NCI-H2029 treated with DMSO at 0.1 percent for 48 hours (cell line): Measurements from ENCODE around the gene KIFBP.
"Not testable (repeated sequence)": the region's sequence is repeated elsewhere in the genome, so short reads cannot be mapped to it uniquely, and the experiment has no call there.

Experiments
- DNase-seq: peaks from one replicate; lab custom pipeline; 2025; lab: John Stamatoyannopoulos, UW

KIFBP gene, protein sequence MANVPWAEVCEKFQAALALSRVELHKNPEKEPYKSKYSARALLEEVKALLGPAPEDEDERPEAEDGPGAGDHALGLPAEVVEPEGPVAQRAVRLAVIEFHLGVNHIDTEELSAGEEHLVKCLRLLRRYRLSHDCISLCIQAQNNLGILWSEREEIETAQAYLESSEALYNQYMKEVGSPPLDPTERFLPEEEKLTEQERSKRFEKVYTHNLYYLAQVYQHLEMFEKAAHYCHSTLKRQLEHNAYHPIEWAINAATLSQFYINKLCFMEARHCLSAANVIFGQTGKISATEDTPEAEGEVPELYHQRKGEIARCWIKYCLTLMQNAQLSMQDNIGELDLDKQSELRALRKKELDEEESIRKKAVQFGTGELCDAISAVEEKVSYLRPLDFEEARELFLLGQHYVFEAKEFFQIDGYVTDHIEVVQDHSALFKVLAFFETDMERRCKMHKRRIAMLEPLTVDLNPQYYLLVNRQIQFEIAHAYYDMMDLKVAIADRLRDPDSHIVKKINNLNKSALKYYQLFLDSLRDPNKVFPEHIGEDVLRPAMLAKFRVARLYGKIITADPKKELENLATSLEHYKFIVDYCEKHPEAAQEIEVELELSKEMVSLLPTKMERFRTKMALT

DNA sequence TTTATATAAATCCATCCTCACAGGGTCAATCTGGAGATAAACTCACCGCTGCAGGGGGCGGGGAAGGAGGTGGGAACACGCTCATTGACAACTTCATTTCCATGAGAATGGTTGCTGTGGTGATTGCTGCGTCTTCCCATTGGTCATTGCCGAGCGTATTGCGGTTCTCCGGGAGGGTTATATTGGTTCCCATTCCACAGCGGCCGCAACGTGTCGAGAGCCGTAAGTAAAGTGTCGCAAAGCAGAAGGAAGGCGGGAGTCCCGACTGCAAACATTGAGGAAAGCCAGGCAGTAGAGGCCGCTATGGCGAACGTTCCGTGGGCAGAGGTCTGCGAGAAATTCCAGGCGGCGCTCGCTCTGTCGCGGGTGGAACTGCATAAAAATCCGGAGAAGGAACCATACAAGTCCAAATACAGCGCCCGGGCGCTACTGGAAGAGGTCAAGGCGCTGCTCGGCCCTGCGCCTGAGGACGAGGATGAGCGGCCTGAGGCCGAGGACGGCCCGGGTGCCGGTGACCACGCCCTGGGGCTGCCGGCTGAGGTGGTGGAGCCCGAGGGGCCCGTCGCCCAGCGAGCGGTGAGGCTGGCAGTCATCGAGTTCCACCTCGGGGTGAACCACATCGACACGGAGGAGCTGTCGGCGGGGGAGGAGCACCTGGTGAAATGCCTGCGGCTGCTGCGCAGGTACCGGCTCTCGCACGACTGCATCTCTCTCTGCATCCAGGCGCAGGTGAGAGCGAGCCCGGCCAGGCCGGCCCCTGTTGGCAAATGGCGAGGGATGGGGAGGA lies at the start of gene KIFBP:
Gene KIFBP (plus strand): TSS at position 274 of the 787 bp plus-strand sequence. CDS start 30 bp downstream, at position 304.
- peak; percentile 53 for DNase-seq

DNA sequence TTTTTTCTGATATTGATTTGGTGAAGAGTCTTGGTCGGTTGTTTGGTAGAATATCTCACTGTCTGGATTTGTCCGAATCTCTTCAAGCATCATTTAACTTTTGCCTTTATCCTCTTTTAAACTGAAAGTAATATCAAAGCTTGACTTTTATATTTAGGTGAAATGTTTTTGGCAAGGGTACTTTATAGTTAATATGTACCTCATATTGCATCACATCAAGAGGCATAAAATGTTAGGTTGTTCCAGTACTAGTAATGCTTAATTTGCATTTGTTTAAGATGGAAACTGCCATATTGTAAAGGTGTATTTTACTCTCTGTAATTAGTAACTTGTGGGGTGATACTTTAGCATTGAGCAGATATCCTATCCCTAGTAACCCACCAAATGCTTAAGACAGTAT lies 49.7 kb upstream of the KIFBP start:
- no peak for DNase-seq

DNA sequence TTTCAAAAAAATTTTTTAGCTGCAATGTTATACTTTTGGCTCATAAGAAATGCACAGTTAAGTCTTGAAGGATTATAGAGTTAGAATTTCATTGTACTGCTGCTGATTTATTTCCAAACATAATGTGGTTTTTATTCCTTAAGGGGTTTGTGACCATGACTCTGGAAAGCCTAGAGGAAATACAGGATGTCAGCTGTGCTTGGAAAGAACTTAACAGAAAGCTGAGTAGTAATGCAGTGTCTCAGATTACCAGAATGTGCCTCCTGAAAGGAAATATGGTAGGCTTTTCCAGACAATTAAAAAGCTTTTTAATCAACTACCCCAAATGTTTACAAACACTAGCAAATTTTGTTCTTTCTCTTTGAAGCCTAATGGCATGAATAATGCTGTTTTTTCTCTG lies 47.7 kb upstream of the KIFBP start:
- not testable (repeated sequence) for DNase-seq

DNA sequence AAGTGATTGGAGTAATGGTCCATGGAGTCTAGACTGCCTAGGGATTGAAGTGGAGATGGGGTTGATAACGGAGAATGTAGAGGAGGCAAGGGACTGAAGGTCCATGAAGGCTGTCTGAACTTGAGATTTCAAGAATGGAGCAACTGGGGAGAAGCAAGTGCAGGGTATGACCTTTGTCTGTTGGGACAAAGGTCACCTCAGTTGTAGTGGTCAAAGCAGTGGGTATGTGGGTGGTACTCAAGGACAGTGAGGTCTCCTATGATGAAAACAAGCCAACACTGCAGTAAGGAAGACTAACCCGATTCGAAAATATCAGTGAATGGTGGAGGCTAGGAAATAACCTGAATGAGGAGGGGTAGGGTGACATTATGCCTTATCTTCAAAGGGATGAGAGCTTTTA lies 38.0 kb upstream of the KIFBP start:
- DNase-seq, result no peak

DNA sequence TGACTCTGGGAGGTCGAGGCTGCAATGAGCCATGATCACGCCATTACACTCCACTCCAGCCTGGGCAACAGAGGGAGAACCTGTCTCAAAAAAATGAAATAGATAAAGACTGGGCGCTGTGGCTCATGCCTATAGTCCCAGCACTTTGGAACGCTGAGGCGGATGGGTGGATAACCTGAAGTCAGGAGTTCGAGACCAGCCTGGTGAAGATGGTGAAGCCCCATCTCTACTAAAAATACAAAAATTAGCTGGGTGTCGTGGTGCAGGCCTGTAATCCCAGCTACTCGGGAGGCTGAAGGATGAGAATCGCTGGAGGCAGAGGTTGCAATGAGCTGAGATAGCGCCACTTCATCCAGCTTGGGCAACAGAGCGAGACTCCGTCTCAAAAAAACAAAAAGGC lies 33.7 kb upstream of the KIFBP start:
- DNase-seq, result no peak

- peak; percentile 19 for DNase-seq
Observed at GRCh38 chr10:68955355-68955831, 33.2 kb upstream of the KIFBP start.

- DNase-seq, result peak; percentile 46
Observed at GRCh38 chr10:68955832-68956532, 32.6 kb upstream of the KIFBP start, which contains the start of gene DDX21. DDX21 (plus strand) TSS chr10:68956170; CDS start chr10:68956226, 56 bp downstream.

DNA sequence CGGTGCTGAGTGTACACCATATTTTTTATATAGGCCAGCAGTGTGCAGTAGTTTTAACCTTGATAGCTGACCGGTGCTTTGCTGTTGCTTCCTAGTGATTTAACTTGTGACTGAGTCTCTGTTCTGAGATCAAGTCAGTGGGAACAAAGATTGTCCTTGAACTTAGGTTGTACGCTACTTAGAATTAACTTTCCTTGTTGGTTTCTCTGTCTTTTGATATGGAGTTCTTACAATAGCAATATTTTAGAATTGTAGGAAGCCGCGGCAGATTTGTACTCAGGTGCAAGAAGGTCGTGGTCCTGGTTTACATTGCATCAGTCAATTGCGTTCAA lies 31.4 kb upstream of the KIFBP start:
- no peak for DNase-seq

GRCh38 chr10:68957654-68958053 lies 30.9 kb upstream of the KIFBP start:
- no peak for DNase-seq

DNA sequence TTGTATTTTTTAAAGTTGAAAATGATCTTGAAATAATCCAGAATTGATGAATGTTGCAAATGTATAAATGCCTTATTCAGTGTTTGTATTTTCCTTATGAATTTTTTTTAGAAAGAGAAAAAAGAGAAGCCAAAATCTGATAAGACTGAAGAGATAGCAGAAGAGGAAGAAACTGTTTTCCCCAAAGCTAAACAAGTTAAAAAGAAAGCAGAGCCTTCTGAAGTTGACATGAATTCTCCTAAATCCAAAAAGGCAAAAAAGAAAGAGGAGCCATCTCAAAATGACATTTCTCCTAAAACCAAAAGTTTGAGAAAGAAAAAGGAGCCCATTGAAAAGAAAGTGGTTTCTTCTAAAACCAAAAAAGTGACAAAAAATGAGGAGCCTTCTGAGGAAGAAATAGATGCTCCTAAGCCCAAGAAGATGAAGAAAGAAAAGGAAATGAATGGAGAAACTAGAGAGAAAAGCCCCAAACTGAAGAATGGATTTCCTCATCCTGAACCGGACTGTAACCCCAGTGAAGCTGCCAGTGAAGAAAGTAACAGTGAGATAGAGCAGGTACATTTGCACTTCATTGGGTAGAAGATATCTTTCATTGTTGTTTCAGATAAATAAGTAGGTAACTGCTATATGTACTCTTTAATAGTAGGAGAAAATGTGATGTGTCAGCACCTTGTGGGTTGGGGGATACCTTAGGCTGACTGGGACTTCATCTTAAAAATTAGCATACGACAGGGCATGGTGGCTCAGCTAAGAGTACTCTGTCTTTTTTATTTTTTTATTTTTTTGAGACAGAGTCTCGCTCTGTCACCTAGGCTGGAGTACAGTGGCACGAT lies 28.7 kb upstream of the KIFBP start:
- DNase-seq, result no peak

DNA sequence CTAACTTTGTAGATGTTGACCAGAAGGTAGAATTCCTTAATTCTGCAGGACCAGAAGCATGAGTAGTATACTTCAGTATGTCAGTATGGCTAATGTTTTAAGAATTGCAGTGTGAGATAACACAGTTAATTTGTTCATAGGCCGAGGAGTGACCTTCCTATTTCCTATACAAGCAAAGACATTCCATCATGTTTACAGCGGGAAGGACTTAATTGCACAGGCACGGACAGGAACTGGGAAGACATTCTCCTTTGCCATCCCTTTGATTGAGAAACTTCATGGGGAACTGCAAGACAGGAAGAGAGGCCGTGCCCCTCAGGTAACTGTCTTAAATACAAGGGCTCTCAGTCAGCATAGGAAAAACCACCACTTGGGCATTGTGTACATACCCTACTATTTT lies 25.5 kb upstream of the KIFBP start:
- no peak for DNase-seq

- DNase-seq, result no peak
Observed at GRCh38 chr10:68973975-68974374, 14.6 kb upstream of the KIFBP start.

DNA sequence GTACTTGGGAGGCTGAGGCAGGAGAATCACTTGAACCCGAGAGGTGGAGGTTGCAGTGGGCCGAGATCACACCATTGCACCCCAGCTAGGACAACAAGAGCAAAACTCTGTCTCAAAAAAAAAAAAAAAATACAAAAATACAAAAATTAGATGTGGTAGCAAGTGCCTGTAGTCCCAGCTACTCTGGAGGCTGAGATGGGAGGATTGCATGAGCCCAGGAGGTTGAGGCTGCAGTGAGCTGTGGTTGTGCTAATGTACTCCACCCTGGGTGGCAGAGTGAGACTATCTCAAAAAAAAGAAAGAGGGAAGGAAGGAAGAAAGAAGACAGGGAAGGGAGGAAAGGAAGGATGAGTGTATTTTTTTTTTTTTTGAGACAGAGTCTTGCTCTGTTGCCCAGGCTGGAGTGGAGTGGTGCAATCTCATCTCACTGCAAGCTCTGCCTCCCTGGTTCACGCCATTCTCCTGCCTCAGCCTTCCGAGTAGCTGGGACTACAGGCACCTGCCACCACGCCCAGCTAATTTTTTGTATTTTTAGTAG lies 12.6 kb upstream of the KIFBP start:
- not testable (repeated sequence) for DNase-seq

DNA sequence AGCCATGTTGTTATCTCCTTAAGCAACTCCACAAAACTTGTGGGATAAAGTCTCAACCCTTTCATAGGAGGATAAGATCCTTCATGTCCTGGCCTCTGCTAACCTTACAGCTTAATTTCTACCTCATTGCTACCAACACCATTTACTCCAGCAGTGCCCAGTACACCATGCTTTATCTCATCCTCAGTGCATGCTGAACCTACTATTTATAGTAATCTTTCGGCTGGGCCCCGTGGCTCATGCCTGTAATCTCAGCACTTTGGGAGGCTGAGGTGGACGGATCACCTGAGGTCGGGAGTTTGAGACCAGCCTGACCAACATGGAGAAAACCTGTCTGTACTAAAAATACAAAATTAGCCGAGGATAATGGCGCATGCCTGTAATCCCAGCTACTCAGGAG lies 8.9 kb upstream of the KIFBP start:
- not testable (repeated sequence) for DNase-seq

GRCh38 chr10:68981074-68981473 lies 7.5 kb upstream of the KIFBP start:
- no peak for DNase-seq

DNA sequence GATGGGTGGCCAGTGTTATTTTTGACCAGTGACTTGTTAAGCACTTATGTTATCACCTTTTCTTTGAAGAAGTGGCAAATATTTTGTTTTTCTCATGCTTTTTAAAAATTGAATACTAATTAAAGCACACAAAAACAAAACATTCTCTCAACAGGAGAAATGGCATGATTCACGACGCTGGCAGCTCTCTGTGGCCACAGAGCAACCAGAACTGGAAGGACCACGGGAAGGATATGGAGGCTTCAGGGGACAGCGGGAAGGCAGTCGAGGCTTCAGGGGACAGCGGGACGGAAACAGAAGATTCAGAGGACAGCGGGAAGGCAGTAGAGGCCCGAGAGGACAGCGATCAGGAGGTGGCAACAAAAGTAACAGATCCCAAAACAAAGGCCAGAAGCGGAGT lies 6.2 kb upstream of the KIFBP start:
- DNase-seq, result no peak

- DNase-seq, result no peak
Observed at GRCh38 chr10:68987611-68988010, 992 bp upstream of the KIFBP start.

DNA sequence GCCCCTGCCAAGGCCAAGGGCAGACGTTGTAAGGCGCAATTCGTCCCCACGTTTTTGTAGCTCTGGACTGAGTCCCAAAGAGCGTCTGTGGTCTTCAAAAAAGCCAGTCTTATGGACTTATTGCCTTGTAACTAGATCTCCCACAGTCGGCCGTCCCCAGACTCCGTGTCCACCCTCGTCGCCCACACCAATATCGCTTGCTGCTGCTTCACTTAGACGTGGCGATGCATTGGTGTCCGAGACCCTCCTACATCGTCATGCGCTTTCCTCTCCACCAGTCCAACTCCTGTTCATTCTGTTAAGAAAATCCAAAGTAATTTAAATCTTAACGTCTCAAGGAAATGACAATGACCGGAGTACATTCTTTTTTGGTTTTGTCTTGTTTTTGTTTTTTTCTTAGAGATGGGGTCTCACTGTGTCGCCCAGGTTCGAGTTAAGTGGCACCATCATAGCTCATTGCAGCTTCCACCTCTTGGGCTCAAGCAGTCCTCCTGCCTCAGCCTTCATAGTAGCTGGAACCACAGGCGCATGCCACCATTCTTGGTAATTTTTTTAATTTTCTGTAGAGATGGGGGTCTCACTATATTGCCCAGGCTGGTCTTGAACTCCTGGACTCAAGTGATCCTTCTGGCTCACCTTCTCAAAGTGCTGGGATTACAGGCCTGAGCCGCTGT lies 851 bp downstream of the KIFBP start:
- no peak for DNase-seq

- no peak for DNase-seq
Observed at GRCh38 chr10:68992636-68993440, 4.2 kb downstream of the KIFBP start.
